HG02588 (cell line): ENCODE results near the gene AQP6.

ENCODE experiments used
- ATAC-seq: cut with Tn5 transposase; IDR thresholded peaks from one replicate; pipeline ENCODE4 v1.9.1; 2021; ENCODE audit warnings: mild to moderate bottlenecking, moderate library complexity; ENCODE audit not compliant: unreplicated experiment

AQP6 gene

GRCh38 chr12:49942921-49943624 lies 29.7 kb upstream of the AQP6 start:
- no peak for ATAC-seq

- ATAC-seq = no peak
Observed at GRCh38 chr12:49943625-49943960, 29.2 kb upstream of the AQP6 start.

- no peak for ATAC-seq
Observed at GRCh38 chr12:49944046-49944445, 28.7 kb upstream of the AQP6 start.

GRCh38 chr12:49944718-49945117 lies 28.0 kb upstream of the AQP6 start:
- ATAC-seq = no peak

- ATAC-seq = no peak
Observed at GRCh38 chr12:49945394-49946080, 27.2 kb upstream of the AQP6 start.

GRCh38 chr12:49946086-49946485 lies 26.7 kb upstream of the AQP6 start:
- no peak for ATAC-seq

- no peak for ATAC-seq
Observed at GRCh38 chr12:49946497-49946896, 26.2 kb upstream of the AQP6 start.

GRCh38 chr12:49947593-49948226 lies 25.0 kb upstream of the AQP6 start:
- no peak for ATAC-seq

- ATAC-seq = no peak
Observed at GRCh38 chr12:49948866-49949845, 23.6 kb upstream of the AQP6 start.

GRCh38 chr12:49949866-49950265 lies 22.9 kb upstream of the AQP6 start:
- ATAC-seq = no peak

GRCh38 chr12:49950273-49951251 lies 22.2 kb upstream of the AQP6 start, which contains the start of gene AQP2:
Gene AQP2 (plus strand): TSS chr12:49950737. CDS start chr12:49950831, 94 bp downstream.
- ATAC-seq = no peak

GRCh38 chr12:49951411-49952240 lies 21.1 kb upstream of the AQP6 start:
- ATAC-seq = no peak

- ATAC-seq = no peak
Observed at GRCh38 chr12:49952391-49953055, 20.2 kb upstream of the AQP6 start.

- no peak for ATAC-seq
Observed at GRCh38 chr12:49953151-49953550, 19.6 kb upstream of the AQP6 start.

GRCh38 chr12:49953961-49954846 lies 18.5 kb upstream of the AQP6 start:
- ATAC-seq = no peak

- ATAC-seq = no peak
Observed at GRCh38 chr12:49954863-49955830, 17.6 kb upstream of the AQP6 start.
